ENCODE measurements around the gene GTPBP10.

Gene GTPBP10

DNA sequence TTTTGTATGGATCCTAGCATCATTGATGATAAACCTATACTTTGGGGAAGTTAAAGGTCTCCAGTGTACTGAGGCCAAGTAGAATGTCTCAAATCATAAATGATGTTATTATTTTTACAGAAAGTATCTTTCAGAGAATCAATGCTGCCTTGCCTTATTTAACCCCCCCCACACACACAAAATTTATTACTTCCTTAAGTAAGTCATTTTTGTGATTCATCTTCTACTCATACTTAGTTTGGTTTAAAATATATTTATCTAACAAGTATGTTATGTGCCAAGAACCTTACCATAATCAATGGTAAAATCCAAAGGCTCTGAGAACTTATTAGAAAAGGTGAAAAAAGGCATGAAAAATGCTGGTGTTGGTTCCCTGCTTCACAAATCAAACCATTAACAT lies 37.9 kb downstream of the GTPBP10 start:
- H3K4me2 ChIP-seq (ENCODE audit: low read length) = peak overlapping the region; percentile 66
- H3K9ac ChIP-seq (ENCODE audit: low read depth, low read length) = peak overlapping the region; percentile 74
- H3K9me3 ChIP-seq (replicated peaks; ENCODE audit: low read length) = peaks cover 5% of the 10 kb centered on the region
- peaks cover 47% of the 10 kb centered on the region for H3K4me1 ChIP-seq (ENCODE audit: control insufficient read depth, insufficient read depth, low read length)
- no peaks in the 10 kb centered on the region for H3K27me3 ChIP-seq (ENCODE audit: control insufficient read depth, insufficient read depth, low read length)
- peak overlapping the region; percentile 15 for H3K4me3 ChIP-seq (ENCODE audit: low read length)
- H3K36me3 ChIP-seq (ENCODE audit: insufficient read depth, low read length) = peaks cover 25% of the 10 kb centered on the region

DNA sequence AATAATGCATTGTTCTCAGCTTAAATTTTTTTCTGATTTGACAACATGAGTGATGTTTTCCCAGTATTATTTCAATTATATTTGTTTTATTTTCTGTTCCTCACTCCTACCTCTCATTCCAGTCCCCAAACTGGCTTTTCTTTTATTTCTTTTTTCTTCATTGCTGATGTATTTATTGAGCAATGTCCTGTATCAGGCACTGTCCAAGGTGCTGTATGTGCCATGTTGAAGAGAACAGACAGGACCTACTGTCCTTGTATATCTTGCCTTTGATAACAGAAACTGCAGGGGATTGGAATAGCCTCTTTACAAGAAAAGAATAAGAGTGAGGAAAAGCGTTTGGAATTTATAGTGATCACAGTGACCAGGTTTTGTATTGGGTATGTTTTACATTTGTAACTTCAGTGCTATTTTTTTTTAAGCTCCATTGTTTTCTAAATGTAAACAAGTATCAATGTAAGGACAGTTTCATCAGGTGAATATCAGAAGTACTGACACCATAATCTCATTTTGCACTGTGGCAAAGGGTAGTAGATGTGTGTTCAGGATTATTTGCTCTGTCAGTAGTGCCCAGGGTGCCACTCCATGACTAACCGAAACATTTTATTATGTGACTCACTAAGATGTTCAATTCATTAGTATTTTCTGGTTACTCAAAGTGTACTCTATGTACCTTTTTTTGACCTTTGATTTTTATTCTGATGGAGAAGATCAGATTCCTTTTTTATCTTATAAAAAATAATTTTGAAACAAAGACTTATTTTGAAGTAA lies 41.1 kb downstream of the GTPBP10 start:
- Histone ChIP-seq H3K9ac (ENCODE audit: low read depth, low read length) (no peak overlapping the region), H3K27me3 (ENCODE audit: control insufficient read depth, insufficient read depth, low read length) (no peaks in the 10 kb centered on the region), H3K4me1 (ENCODE audit: control insufficient read depth, insufficient read depth, low read length) (peaks cover 38% of the 10 kb centered on the region), H3K4me2 (ENCODE audit: low read length) (peak overlapping the region; percentile 19), H3K4me3 (ENCODE audit: low read length) (no peak overlapping the region), H3K36me3 (ENCODE audit: insufficient read depth, low read length) (peaks cover 10% of the 10 kb centered on the region), H3K9me3 (replicated peaks; ENCODE audit: low read length) (no peaks in the 10 kb centered on the region)

DNA sequence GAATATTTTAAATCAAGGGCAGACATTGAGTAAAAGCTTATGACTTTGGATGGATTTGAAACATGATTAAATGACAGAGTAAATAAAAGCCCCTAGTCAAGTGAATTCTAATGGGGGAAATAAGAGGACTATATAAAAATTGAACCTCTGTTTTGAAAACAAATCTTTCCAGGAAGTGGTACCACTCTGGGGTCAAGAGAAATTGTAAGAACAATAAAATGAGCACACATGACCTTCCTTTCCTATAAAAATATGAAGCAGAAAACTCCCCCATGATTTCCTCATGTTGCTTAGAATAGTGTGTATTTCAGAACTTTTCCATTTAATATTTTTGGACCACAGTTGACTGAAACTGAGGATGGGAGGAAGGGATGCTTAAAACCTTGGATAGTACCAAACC lies 44.4 kb downstream of the GTPBP10 start:
- H3K4me2 ChIP-seq (ENCODE audit: low read length) = no peak overlapping the region
- H3K4me3 ChIP-seq (ENCODE audit: low read length) = no peak overlapping the region
- H3K4me1 ChIP-seq (ENCODE audit: control insufficient read depth, insufficient read depth, low read length) = peaks cover 12% of the 10 kb centered on the region
- peaks cover 9% of the 10 kb centered on the region for H3K36me3 ChIP-seq (ENCODE audit: insufficient read depth, low read length)
- no peaks in the 10 kb centered on the region for H3K9me3 ChIP-seq (replicated peaks; ENCODE audit: low read length)
- no peak overlapping the region for H3K9ac ChIP-seq (ENCODE audit: low read depth, low read length)
- no peaks in the 10 kb centered on the region for H3K27me3 ChIP-seq (ENCODE audit: control insufficient read depth, insufficient read depth, low read length)

DNA sequence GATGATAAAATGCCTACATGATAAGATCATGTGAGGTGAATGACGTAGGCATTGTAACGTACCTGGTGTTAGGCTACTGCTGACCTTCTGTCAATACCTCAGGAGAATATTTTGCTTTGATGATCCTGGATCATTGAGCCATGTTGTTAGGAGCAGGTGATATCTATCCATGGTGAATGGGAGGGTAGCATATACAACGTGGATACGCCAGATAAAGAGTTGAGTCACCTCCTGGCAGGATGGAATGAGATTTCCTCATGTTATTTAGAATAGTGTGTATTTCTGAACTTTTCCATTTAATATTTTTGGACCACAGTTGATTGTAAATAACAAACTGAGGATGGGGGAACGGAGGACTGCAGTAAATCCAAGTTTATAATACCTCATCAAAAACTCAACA lies 45.0 kb downstream of the GTPBP10 start:
- H3K27me3 ChIP-seq (ENCODE audit: control insufficient read depth, insufficient read depth, low read length) = no peaks in the 10 kb centered on the region
- H3K4me2 ChIP-seq (ENCODE audit: low read length) = no peak overlapping the region
- peaks cover 12% of the 10 kb centered on the region for H3K4me1 ChIP-seq (ENCODE audit: control insufficient read depth, insufficient read depth, low read length)

DNA sequence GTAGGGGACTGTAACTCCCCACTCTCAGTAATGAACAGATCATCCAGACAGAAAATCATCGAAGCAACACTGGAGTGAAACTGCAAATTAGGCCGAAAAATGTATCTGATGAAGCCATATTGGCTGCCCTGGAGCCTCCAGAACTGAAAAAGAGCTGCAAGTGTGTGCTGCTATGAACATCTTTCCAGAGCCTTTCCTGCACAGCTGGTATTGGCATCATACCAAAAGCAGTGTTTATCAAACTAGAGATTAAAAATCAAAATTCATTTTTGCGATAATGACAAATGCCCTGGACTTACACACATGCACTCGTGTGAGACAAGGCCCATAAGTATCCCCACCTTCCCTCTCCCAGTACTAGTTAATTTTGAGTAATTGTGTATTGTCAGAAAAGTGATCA lies 49.9 kb downstream of the GTPBP10 start:
- Histone ChIP-seq H3K36me3 (ENCODE audit: insufficient read depth, low read length) (peaks cover 3% of the 10 kb centered on the region), H3K9me3 (replicated peaks; ENCODE audit: low read length) (no peaks in the 10 kb centered on the region), H3K4me2 (ENCODE audit: low read length) (no peak overlapping the region), H3K4me3 (ENCODE audit: low read length) (no peak overlapping the region), H3K9ac (ENCODE audit: low read depth, low read length) (no peak overlapping the region), H3K27me3 (ENCODE audit: control insufficient read depth, insufficient read depth, low read length) (no peaks in the 10 kb centered on the region), H3K4me1 (ENCODE audit: control insufficient read depth, insufficient read depth, low read length) (no peaks in the 10 kb centered on the region)

More for the DNA sequence above, 45.0 kb downstream of the GTPBP10 start:
- H3K9me3 ChIP-seq (replicated peaks; ENCODE audit: low read length) = no peaks in the 10 kb centered on the region
- peaks cover 3% of the 10 kb centered on the region for H3K36me3 ChIP-seq (ENCODE audit: insufficient read depth, low read length)
- no peak overlapping the region for H3K9ac ChIP-seq (ENCODE audit: low read depth, low read length)
- H3K4me3 ChIP-seq (ENCODE audit: low read length) = no peak overlapping the region

DNA sequence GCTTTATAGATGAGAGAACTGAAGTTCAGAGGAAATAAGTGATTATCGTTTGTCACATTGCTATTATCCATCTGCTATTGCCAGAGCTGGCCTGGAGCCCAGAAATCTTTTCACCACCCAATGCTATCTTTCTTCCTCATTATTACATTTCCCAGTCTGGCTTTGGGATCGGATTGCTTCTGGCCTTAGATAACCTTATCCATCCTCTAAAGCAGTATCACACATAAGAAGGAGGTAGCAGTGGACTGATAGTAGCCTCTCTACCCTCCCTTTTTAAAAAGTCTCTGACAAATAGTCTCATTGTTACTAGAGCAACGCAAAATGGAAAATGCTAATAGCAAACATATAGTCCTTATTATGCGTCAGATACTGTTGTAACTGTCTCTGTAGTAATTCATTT lies 55.5 kb downstream of the GTPBP10 start:
- H3K4me3 ChIP-seq (ENCODE audit: low read length) = no peak overlapping the region

DNA sequence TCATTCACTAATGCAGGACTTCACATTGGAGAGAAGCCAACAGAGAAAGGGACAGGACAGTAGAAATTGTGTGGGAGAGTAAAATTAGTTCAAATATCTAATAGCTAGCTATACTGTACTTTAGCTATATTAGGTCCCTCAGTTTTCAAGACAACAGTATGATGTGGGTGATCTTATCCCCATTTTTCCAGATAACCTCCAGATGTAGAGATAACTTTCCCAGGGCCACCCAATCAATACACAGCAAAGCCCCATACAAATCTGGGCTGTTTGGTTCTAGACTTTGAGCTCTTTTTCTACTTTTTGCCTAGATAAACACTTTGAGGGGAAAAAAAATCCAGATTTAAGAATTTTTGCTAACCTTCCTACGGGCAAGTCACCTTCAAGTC lies 56.3 kb downstream of the GTPBP10 start:
- Histone ChIP-seq H3K4me2 (ENCODE audit: low read length) (peak overlapping the region; percentile 94), H3K9me3 (replicated peaks; ENCODE audit: low read length) (no peaks in the 10 kb centered on the region), H3K9ac (ENCODE audit: low read depth, low read length) (peak overlapping the region; percentile 96)

More for the DNA sequence above, 55.5 kb downstream of the GTPBP10 start:
- Histone ChIP-seq H3K9me3 (replicated peaks; ENCODE audit: low read length) (no peaks in the 10 kb centered on the region), H3K4me2 (ENCODE audit: low read length) (no peak overlapping the region), H3K9ac (ENCODE audit: low read depth, low read length) (no peak overlapping the region), H3K27me3 (ENCODE audit: control insufficient read depth, insufficient read depth, low read length) (no peaks in the 10 kb centered on the region), H3K4me1 (ENCODE audit: control insufficient read depth, insufficient read depth, low read length) (peaks cover 20% of the 10 kb centered on the region), H3K36me3 (ENCODE audit: insufficient read depth, low read length) (peaks cover 17% of the 10 kb centered on the region)

DNA sequence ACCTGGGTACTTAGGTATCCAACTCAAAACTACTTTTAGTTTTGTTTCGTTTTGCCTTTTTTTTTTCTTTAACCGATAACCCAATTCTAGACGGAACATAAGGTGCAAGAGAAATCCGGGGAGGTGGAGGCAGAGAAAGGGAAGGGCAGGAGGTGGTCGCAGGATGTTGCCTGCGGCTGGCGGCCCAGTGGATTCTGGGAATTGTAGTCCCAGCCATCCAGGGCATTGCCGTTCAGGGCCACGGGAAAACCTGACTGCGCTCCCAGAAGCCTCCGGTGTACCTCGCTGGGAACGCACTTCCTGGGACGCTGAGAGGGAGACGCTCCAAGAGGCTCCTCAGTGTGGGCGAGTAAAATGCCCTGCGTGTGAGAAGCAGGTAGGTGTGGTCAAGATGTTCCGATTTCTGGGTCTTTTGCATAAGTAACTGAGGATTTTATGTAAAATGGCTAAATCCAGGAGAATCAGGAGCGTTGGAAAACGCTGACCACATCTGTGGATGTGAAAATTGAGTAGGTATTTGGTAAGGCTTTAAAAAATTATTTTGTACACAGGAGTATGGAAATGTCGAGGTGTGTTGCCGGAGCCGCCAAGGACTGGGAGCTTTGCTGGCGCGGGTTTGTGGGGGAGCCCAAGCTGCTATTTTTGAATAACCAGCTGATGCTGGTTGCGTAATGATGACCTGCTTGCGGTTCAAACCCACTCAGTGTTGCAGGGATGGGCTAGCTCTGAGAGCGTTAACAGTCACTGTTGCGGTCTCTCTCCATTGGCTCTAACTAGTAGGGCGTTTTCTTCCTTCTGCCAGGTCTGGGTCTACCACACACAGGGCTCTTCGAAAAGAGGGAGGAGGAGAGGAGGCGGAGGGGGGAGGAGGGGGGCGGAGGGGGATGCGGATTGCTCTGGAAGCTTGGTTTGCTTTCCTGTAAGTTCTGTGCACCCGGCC lies 56.9 kb downstream of the GTPBP10 start, which contains the start of gene CLDN12:
TSS of gene CLDN12 (plus strand) at position 288 of the 940 bp plus-strand sequence. CDS start 9,216 bp downstream, outside the sequence.
- H3K4me3 ChIP-seq (ENCODE audit: low read length) = peak within 1 kb of the TSS; percentile 87
- peak within 1 kb of the TSS; percentile 94 for H3K4me2 ChIP-seq (ENCODE audit: low read length)
- H3K36me3 ChIP-seq (ENCODE audit: insufficient read depth, low read length) = peaks cover 27% of the 10 kb centered on the region
- no peaks in the 10 kb centered on the region for H3K9me3 ChIP-seq (replicated peaks; ENCODE audit: low read length)
- H3K27me3 ChIP-seq (ENCODE audit: control insufficient read depth, insufficient read depth, low read length) = no peaks in the 10 kb centered on the region
- H3K9ac ChIP-seq (ENCODE audit: low read depth, low read length) = peak within 1 kb of the TSS; percentile 96
- H3K4me1 ChIP-seq (ENCODE audit: control insufficient read depth, insufficient read depth, low read length) = peaks cover 20% of the 10 kb centered on the region

More for the DNA sequence above, 56.3 kb downstream of the GTPBP10 start:
- H3K36me3 ChIP-seq (ENCODE audit: insufficient read depth, low read length) = peaks cover 25% of the 10 kb centered on the region
- H3K27me3 ChIP-seq (ENCODE audit: control insufficient read depth, insufficient read depth, low read length) = no peaks in the 10 kb centered on the region
- peaks cover 20% of the 10 kb centered on the region for H3K4me1 ChIP-seq (ENCODE audit: control insufficient read depth, insufficient read depth, low read length)
- H3K4me3 ChIP-seq (ENCODE audit: low read length) = peak overlapping the region; percentile 87

DNA sequence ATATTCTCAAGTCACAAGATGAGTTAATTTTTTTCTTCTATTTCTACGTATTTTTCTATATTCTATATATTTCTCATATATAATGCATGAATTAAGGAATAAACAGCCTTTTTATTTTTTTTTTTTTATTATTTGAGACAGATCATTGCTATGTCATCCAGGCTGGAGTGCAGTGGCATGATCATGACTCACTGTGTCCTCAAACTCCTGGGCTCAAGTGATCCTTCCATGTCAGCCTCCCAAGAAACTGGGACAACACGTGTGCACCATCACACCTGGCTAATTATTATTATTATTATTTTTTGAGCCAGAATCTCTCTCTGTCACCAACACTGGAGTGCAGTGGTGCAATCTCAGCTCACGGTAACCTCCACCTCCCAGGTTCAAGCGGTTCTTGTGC lies 58.3 kb downstream of the GTPBP10 start:
- Histone ChIP-seq H3K36me3 (ENCODE audit: insufficient read depth, low read length) (peaks cover 32% of the 10 kb centered on the region), H3K4me2 (ENCODE audit: low read length) (peak overlapping the region; percentile 94), H3K4me3 (ENCODE audit: low read length) (peak overlapping the region; percentile 87), H3K4me1 (ENCODE audit: control insufficient read depth, insufficient read depth, low read length) (peaks cover 20% of the 10 kb centered on the region), H3K9ac (ENCODE audit: low read depth, low read length) (peak overlapping the region; percentile 68), H3K9me3 (replicated peaks; ENCODE audit: low read length) (no peaks in the 10 kb centered on the region), H3K27me3 (ENCODE audit: control insufficient read depth, insufficient read depth, low read length) (no peaks in the 10 kb centered on the region)

DNA sequence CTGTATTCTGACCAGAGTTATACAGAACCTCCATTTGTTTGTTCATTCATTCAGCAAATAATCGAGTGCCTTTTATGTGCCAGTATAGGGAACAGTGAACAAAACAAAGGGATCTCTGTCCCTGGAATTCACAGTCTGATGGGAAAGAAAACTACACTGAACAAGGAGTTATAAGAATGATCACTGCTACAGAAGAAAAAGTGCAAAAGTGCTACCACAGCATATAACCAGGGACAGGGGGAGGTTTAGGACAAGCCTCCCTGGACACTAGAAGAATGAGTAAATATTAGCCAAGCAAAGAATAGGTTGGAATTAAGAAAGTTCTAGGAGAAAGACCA lies 60.9 kb downstream of the GTPBP10 start:
- no peak overlapping the region for H3K4me3 ChIP-seq (ENCODE audit: low read length)
- H3K9me3 ChIP-seq (replicated peaks; ENCODE audit: low read length) = no peaks in the 10 kb centered on the region
- H3K27me3 ChIP-seq (ENCODE audit: control insufficient read depth, insufficient read depth, low read length) = no peaks in the 10 kb centered on the region
- peaks cover 50% of the 10 kb centered on the region for H3K36me3 ChIP-seq (ENCODE audit: insufficient read depth, low read length)
- peaks cover 27% of the 10 kb centered on the region for H3K4me1 ChIP-seq (ENCODE audit: control insufficient read depth, insufficient read depth, low read length)
- no peak overlapping the region for H3K4me2 ChIP-seq (ENCODE audit: low read length)
- no peak overlapping the region for H3K9ac ChIP-seq (ENCODE audit: low read depth, low read length)

DNA sequence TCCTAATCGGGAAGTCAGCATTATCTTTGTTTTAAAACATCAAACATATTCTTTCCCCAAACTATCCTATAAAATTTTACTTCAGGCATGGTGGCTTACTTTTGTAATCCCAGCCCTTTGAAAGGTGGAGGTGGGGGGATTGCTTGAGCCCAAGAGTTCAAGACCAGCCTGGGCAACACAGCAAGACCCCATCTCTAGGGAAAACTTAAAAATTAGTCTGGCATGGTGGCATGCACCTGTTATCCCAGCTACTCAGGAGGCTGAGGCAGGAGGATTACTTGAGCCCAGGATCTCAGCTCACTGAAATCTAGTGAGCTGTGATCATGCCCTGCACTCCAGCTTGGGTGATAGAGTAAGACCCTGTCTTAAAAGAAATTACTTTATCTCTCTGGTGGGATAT lies 61.6 kb downstream of the GTPBP10 start:
- Histone ChIP-seq H3K4me1 (ENCODE audit: control insufficient read depth, insufficient read depth, low read length) (peaks cover 23% of the 10 kb centered on the region), H3K36me3 (ENCODE audit: insufficient read depth, low read length) (peaks cover 57% of the 10 kb centered on the region), H3K27me3 (ENCODE audit: control insufficient read depth, insufficient read depth, low read length) (no peaks in the 10 kb centered on the region), H3K9ac (ENCODE audit: low read depth, low read length) (no peak overlapping the region), H3K9me3 (replicated peaks; ENCODE audit: low read length) (no peaks in the 10 kb centered on the region), H3K4me3 (ENCODE audit: low read length) (no peak overlapping the region), H3K4me2 (ENCODE audit: low read length) (no peak overlapping the region)

All from skeletal muscle satellite cell (primary cell).